ENCODE measurements around the gene MTG1.

GRCh38 chr10:133372507-133372906 lies 21.4 kb upstream of the MTG1 start:
- TF ChIP-seq CTCF (conservative IDR thresholded peaks at IDR 0.05 in 1 of 2, IDR thresholded peaks at IDR 0.05 in 1 of 2; ENCODE audit: low read depth in 1 of 2, low read length in 2 of 2) (no peak), EZH2 (IDR thresholded peaks at IDR 0.05; ENCODE audit: low read length, missing control alignments) (no peak)

Measured in fibroblast of lung (primary cell).